ENCODE results near the gene RBM46.
"Not testable (repeated sequence)": the region's sequence is repeated elsewhere in the genome, so short reads cannot be mapped to it uniquely, and the experiment has no call there.

The RBM46 gene

DNA sequence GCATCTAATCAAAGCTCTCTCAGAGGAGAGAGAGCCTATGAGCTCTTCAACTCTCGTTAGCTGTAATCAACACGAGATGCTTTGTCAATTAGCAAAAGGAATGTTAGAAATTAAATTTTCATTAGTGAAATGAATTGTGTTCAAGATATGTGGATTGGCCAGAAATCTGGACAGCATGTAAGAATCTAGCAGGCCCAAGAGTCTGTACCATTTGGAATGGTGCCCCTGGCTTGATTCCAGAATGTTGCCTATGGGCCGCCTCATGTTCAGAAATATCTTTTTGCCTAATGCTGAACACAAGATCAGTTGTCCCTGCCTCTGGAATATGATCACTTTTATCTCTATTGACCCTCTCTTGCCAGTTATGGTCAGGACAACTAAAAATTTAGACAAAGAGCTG is 88.2 kb downstream of the RBM46 start:
- DNase-seq (ENCODE audit: extremely low read depth, low read depth), result no peak
- TF ChIP-seq, protein P1, sequence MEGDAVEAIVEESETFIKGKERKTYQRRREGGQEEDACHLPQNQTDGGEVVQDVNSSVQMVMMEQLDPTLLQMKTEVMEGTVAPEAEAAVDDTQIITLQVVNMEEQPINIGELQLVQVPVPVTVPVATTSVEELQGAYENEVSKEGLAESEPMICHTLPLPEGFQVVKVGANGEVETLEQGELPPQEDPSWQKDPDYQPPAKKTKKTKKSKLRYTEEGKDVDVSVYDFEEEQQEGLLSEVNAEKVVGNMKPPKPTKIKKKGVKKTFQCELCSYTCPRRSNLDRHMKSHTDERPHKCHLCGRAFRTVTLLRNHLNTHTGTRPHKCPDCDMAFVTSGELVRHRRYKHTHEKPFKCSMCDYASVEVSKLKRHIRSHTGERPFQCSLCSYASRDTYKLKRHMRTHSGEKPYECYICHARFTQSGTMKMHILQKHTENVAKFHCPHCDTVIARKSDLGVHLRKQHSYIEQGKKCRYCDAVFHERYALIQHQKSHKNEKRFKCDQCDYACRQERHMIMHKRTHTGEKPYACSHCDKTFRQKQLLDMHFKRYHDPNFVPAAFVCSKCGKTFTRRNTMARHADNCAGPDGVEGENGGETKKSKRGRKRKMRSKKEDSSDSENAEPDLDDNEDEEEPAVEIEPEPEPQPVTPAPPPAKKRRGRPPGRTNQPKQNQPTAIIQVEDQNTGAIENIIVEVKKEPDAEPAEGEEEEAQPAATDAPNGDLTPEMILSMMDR (IDR thresholded peaks at IDR 0.05; ENCODE audit: low read depth, low read length), result no peak

DNA sequence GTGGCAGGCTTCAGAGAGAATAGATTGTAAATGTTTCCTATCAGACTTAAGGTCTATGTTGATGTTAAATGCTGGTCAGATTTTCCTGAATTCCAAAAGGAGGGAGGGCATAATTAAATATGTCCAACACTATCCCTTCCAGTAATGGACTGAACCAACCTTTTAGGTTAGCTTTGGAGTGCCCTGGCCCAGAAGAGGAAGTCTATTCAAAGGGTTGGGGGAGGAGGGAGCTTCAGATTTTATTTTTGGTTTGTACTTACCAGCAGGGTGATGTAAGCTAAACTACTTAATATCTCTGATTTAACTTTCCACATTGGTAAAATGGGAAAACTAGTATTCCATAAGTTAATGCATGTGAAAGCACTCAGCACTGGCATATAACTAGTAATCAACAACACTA is 91.1 kb downstream of the RBM46 start:
- no peak for DNase-seq (ENCODE audit: extremely low read depth, low read depth)
- TF ChIP-seq, protein P1 (IDR thresholded peaks at IDR 0.05; ENCODE audit: low read depth, low read length), result no peak

DNA sequence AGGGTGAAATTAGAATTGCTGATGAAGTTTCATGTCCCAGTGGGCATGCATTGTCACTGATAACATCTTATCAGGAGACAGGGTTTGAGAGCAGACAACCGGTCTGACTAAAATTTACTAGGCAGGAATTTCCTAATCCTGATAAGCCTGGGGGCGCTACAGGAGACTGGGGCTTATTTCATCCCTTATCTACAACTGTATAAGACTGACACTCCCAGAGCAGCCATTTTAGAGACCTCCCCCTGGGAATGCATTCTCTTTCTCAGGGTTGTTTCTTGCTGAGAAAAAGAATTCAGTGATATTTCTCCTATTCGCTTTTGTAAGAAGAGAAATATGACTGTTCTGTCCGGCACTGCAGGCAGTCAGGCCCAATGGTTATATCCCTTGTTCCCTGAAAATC is 93.0 kb downstream of the RBM46 start:
- DNase-seq (ENCODE audit: extremely low read depth, low read depth), result not testable (repeated sequence)

DNA sequence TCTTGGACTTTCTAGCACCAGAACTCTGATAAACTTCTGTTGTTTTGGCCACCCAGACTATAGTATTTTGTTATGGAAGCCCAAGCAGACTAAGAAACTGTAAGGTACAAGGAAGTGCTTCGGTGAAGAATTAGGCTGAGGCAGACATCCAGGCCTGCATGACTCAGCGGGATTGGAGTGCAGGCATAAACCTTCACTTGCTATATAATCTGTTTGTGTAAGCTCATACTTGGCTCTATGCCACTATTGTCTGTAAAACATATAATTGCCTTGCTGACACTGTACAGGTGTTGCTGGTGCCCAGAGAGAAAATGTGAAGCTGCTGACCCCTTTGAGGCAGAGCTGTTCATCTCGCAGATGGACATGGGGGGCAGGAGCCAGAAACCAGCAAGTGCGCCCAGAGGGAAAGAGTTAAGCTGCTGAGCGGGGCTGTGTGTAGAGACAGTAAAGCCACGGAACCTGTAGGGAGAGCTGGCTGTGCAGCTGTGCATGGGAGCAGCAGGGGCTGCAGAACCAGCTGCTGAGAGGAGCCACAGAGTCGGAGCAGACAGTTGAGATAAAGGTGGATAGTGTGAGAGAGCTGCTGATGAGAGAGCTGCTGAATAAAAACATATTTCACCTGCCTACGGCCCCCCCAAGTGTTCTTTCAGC is 96.2 kb downstream of the RBM46 start:
- no peak for DNase-seq (ENCODE audit: extremely low read depth, low read depth)
- TF ChIP-seq, protein P1 (IDR thresholded peaks at IDR 0.05; ENCODE audit: low read depth, low read length), result no peak

Measured in AG09319 (cell line).